SH-SY5Y (cell line): ENCODE measurements around the gene COMP.

ENCODE experiments used
- GATA2 ChIP-seq: IDR thresholded peaks from 2 replicates; pipeline ENCODE4 v1.6.1; 2011; ENCODE audit warnings: mild to moderate bottlenecking, low read depth, low read length
- GATA3 ChIP-seq: IDR thresholded peaks from 2 replicates; pipeline ENCODE4 v1.6.1; 2011; ENCODE audit warnings: low read depth, mild to moderate bottlenecking, low read length, moderate library complexity

GRCh38 chr19:18832306-18833140 is 41.4 kb upstream of the COMP start:
- TF ChIP-seq GATA2 (no peak), GATA3 (no peak)
